ENCODE data around the gene ANAPC7. TPM values are rescaled to one million over a fixed set of nuclear protein-coding genes. Genes with fewer than 3 reads are reported as not detected.

ANAPC7 gene
- total and polyA plus RNA-seq, 12 donors: 27.4 to 114 (median 43.9) TPM

DNA sequence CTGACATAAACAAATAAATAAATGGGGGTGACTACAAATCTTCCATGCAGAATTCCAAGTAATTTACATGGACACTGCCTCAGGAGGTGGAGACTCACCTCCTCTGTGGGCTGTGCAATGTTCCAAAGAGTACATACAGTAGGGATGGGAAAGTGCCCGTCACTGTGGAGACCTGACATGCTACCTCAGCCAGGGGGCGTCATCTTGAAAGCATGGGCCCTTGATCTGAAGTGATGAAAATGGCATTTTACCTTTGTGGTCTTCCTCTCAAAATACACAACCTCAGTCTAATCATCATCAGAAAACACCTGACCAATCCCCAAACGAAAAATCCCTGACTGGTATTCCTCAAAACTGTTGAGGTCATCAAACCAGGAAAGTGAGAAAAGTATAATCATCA is 48.4 kb downstream of the ANAPC7 start:
- Histone ChIP-seq H3K36me3 (replicated peaks in 1 of 2) (peaks cover 0 to 12% of the 10 kb centered on the region in 2 donors), H3K4me3 (no peak overlapping the region), H3K4me1 (replicated peaks in 1 of 2) (no peaks in the 10 kb centered on the region), H3K27ac (no peak overlapping the region), H3K9me3 (replicated peaks in 1 of 3) (no peaks in the 10 kb centered on the region), H3K27me3 (no peaks in the 10 kb centered on the region)
- WGBS, 4 donors: 25 to 53% (median 40%) methylated on average over 3 of the region's 3 CpGs
- intact Hi-C loops (cut with DNase I): no loop called here
- peak in 2 of 7 donors; percentile 17 to 51 for DNase-seq
- TF ChIP-seq, protein P1, sequence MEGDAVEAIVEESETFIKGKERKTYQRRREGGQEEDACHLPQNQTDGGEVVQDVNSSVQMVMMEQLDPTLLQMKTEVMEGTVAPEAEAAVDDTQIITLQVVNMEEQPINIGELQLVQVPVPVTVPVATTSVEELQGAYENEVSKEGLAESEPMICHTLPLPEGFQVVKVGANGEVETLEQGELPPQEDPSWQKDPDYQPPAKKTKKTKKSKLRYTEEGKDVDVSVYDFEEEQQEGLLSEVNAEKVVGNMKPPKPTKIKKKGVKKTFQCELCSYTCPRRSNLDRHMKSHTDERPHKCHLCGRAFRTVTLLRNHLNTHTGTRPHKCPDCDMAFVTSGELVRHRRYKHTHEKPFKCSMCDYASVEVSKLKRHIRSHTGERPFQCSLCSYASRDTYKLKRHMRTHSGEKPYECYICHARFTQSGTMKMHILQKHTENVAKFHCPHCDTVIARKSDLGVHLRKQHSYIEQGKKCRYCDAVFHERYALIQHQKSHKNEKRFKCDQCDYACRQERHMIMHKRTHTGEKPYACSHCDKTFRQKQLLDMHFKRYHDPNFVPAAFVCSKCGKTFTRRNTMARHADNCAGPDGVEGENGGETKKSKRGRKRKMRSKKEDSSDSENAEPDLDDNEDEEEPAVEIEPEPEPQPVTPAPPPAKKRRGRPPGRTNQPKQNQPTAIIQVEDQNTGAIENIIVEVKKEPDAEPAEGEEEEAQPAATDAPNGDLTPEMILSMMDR (IDR thresholded peaks at IDR 0.05): peak in 3 of 6 experiments; percentile 3 to 14 (median 13)
- TF ChIP-seq POLR2A (IDR thresholded peaks at IDR 0.05): no peak

DNA sequence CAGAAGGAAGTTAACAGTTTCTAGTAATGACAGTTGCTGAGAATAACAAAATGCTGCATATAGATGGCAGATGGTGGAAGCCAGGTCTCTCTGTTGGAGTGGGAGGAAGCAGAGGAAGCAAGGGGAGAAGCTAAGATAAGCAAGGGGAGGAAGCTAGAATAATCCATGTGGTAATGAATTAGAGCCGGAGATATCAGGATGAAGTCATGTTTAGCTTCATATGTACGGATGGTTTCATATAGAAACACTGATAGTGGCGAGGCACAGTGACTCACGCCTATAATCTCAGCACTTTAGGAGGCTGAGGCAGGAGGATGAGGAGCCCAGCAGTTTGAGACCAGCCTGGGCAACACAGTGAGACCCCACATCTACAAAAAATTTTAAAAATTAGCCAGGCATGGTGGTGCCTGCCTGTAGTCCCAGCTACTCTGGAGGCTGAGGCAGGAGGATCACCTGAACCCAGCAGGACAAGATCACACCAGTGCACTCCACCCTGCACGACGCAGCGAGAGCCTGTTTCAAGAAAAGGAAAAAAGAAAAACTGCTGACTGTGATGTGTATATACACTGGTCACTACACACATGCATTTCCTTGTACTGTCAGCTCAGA is 49.2 kb downstream of the ANAPC7 start:
- Histone ChIP-seq H3K27me3 (no peaks in the 10 kb centered on the region), H3K4me1 (replicated peaks in 1 of 2) (peaks cover 0 to 4% of the 10 kb centered on the region in 2 donors), H3K27ac (no peak overlapping the region), H3K4me3 (no peak overlapping the region), H3K36me3 (replicated peaks in 1 of 2) (peaks cover 0 to 19% of the 10 kb centered on the region in 2 donors), H3K9me3 (replicated peaks in 1 of 3) (no peaks in the 10 kb centered on the region)
- intact Hi-C loops (cut with DNase I): no loop called here
- no peak for TF ChIP-seq POLR2A (IDR thresholded peaks at IDR 0.05)
- TF ChIP-seq, protein P1 (IDR thresholded peaks at IDR 0.05): no peak
- 47 to 68% (median 53%) methylated on average over 7 of the region's 7 CpGs for WGBS, 4 donors
- DNase-seq: peak in 2 of 7 donors; percentile 3 to 29

DNA sequence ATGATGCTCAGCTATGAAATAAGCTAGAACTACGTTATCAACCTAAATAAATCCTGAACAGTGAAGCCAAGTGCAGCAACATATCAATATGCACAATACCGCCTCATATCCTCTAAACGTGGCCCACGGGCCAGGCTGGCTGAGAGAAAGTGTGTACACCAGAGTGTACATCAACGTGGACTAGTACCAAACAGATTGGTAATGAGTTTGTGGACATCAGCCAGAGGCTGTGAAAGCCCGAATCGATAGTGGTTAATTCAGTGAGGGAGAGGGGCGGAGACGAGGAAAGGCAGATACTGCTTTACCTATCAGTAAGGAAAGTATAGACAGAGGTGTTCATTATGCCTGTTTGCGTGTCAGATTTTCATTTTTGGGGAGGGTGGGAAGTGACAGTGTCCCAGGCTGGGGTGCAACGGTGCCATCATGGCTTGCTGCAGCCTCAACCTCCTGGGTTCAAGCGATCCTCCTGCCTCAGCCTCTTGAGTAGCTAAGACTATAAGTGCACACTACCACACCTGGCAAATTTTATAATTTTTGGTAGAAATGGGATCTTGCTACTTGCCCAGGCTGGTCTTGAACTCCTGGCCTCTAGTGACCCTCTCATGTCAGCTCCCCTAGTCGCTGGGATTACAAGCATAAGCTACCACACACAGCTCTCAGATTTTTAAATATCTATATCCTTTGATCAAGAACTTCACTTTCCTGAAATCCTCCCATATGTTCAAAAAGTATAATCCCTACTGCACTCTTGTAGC is 50.1 kb downstream of the ANAPC7 start:
- TF ChIP-seq, protein P1 (IDR thresholded peaks at IDR 0.05): no peak
- no peak for TF ChIP-seq POLR2A (IDR thresholded peaks at IDR 0.05)
- peak in 2 of 7 donors; percentile 5 to 48 for DNase-seq

DNA sequence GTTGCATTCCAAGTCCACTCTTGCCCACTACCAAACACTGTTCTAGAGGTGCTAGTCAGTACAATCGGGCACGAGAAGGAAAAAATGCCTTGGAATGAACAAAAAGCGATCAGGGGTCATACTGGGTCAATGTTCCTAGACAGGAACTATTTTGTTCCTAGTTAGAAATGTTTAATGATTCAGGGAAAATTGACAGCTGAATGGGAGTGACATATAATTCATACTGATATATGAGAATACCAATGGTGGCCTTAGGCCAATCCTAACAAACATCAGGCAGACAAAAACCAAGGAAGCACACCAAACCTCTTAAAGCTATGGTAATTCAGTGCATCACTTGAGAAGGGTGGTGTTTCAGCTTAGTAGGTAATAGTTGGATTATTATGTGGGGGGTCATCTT is 51.1 kb downstream of the ANAPC7 start:
- H3K27me3 ChIP-seq: no peaks in the 10 kb centered on the region
- intact Hi-C loops (cut with DNase I): no loop called here
- H3K4me3 ChIP-seq: no peak overlapping the region
- WGBS, 4 donors: 52 to 66% (median 63%) methylated on average over 3 of the region's 3 CpGs
- H3K4me1 ChIP-seq (replicated peaks in 1 of 2): peaks cover 0 to 8% of the 10 kb centered on the region in 2 donors
- peaks cover 0 to 38% of the 10 kb centered on the region in 2 donors for H3K36me3 ChIP-seq (replicated peaks in 1 of 2)
- DNase-seq: no peak
- TF ChIP-seq, protein P1 (IDR thresholded peaks at IDR 0.05): no peak
- no peak for TF ChIP-seq POLR2A (IDR thresholded peaks at IDR 0.05)
- H3K27ac ChIP-seq: no peak overlapping the region
- no peaks in the 10 kb centered on the region for H3K9me3 ChIP-seq (replicated peaks in 1 of 3)

More for the DNA sequence above, 50.1 kb downstream of the ANAPC7 start:
- Histone ChIP-seq H3K4me1 (replicated peaks in 1 of 2) (peaks cover 0 to 8% of the 10 kb centered on the region in 2 donors), H3K27me3 (no peaks in the 10 kb centered on the region), H3K9me3 (replicated peaks in 1 of 3) (no peaks in the 10 kb centered on the region), H3K36me3 (replicated peaks in 1 of 2) (peaks cover 0 to 28% of the 10 kb centered on the region in 2 donors), H3K27ac (no peak overlapping the region), H3K4me3 (no peak overlapping the region)
- intact Hi-C loops (cut with DNase I): no loop called here
- 84 to 88% (median 86%) methylated on average over 13 of the region's 13 CpGs for WGBS, 4 donors
